Left lung (tissue), 10 donors: Measurements from ENCODE around the gene STK24. TPM values are rescaled to one million over a fixed set of nuclear protein-coding genes. Genes with fewer than 3 reads are reported as not detected.

Experiments used
- ATAC-seq: fragments of 200-7000 bp; cut with Tn5 transposase; one replicate; pipeline ENCODE4 v1.9.1; 2020; ENCODE audit warnings: moderate library complexity
- DNase-seq, 4 donors: peaks; one replicate each; pipeline ENCODE4 v3.0.0-alpha.2; 2013 to 2020
- H3K27ac ChIP-seq, 2 donors: fragments of 200-600 bp; sonication (generic) in 1 of 2; one replicate each; pipeline versions ENCODE4 v1.5.0 to v1.8.0; 2020 to 2021
- H3K27me3 ChIP-seq, 2 donors: fragments of 200-600 bp; sonication (generic) in 1 of 2; one replicate each; pipeline versions ENCODE4 v1.5.0 to v1.8.0; 2020 to 2021
- H3K36me3 ChIP-seq, 2 donors: fragments of 200-600 bp; sonication (generic) in 1 of 2; one replicate each; pipeline versions ENCODE4 v1.5.0 to v1.8.0; 2020 to 2021
- H3K4me1 ChIP-seq, 2 donors: fragments of 200-600 bp; one replicate each; pipeline ENCODE4 v1.8.0; 2021
- H3K4me3 ChIP-seq, 2 donors: fragments of 200-600 bp; sonication (generic) in 1 of 2; one replicate each; pipeline versions ENCODE4 v1.5.0 to v1.8.0; 2020 to 2021; ENCODE audit warnings: mild to moderate bottlenecking in 1 of 2
- H3K9me3 ChIP-seq, 2 donors: fragments of 200-600 bp; sonication (generic) in 1 of 2; one replicate each; pipeline versions ENCODE4 v1.5.0 to v1.8.0; 2020 to 2021
- intact Hi-C, 2 donors: fragments of 100-400 bp; cut with DNase I; formaldehyde crosslinking; loops; one replicate each; pipeline versions ENCODE4 v1.11.2 to v1.14.2; 2022
- polyA plus RNA-seq, 6 donors: library from polyadenylated mRNA; unstranded; fragments of 120-200 nt; gene quantifications; one replicate each; pipeline ENCODE4 v1.2.1, GENCODE V29; 2013; ENCODE audit not compliant: insufficient read length in 6 of 6
- total RNA-seq, 2 donors: library from RNA; stranded (reverse); fragmentation: NEBNext Ultra II Directional; extraction: Animal tissue kit (Norgen Biotek cat#: 25700); gene quantifications; one replicate each; pipeline ENCODE4 v1.2.1, GENCODE V29; 2021
- TF ChIP-seq, protein P1 (sequence below), 2 donors: fragments of 200-600 bp; sonication (generic) in 1 of 2; IDR thresholded peaks; one replicate each; pipeline versions ENCODE4 v1.5.0 to v1.8.0; 2021; ENCODE audit warnings: antibody characterized with exemption in 2 of 2
- donor health status: DM: no; HTN: yes; CAD: no.
- donor health status: DM: no; HTN: no; CAD: no.

Gene STK24
- total and polyA plus RNA-seq, 8 donors = 65.6 to 84.0 (median 75.0) TPM

DNA sequence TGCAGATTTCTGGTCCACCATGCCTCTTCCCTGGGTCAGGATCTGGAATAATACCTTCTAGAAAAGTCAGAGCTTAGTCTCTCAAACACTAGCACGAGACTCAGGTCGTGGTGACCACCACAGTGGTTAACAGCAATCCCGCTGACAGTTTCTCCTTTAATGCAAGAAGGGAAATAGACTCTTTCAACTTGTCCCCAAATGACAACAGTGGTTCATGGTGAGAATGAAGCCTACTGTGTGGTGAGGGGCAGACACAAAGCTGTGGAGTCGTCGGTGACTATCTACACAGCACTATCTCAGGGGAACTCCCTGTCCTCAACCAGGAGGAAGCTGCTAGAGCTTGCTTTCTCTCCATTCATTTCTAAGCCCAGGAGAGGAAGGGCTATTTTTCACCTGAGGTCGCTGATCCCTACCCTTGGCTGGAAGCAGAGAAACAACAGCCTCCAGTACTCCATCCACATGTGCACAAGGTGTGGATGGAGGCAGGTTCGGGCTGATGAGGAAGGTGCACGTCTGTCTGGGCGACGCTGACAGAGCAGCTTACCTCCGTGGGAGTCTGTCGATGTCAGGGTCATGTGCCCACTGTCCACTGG is 72.4 kb downstream of the STK24 start:
- Histone ChIP-seq H3K36me3 (peaks cover 0 to 4% of the 10 kb centered on the region in 2 donors), H3K4me3 (no peak overlapping the region), H3K27me3 (no peaks in the 10 kb centered on the region), H3K4me1 (peaks cover 37 to 61% of the 10 kb centered on the region in 2 donors), H3K27ac (no peak overlapping the region), H3K9me3 (no peaks in the 10 kb centered on the region)
- TF ChIP-seq, protein P1, sequence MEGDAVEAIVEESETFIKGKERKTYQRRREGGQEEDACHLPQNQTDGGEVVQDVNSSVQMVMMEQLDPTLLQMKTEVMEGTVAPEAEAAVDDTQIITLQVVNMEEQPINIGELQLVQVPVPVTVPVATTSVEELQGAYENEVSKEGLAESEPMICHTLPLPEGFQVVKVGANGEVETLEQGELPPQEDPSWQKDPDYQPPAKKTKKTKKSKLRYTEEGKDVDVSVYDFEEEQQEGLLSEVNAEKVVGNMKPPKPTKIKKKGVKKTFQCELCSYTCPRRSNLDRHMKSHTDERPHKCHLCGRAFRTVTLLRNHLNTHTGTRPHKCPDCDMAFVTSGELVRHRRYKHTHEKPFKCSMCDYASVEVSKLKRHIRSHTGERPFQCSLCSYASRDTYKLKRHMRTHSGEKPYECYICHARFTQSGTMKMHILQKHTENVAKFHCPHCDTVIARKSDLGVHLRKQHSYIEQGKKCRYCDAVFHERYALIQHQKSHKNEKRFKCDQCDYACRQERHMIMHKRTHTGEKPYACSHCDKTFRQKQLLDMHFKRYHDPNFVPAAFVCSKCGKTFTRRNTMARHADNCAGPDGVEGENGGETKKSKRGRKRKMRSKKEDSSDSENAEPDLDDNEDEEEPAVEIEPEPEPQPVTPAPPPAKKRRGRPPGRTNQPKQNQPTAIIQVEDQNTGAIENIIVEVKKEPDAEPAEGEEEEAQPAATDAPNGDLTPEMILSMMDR (IDR thresholded peaks at IDR 0.05) = no peak
- DNase-seq (no peak), ATAC-seq (no peak)
- intact Hi-C loops = no loop called here

DNA sequence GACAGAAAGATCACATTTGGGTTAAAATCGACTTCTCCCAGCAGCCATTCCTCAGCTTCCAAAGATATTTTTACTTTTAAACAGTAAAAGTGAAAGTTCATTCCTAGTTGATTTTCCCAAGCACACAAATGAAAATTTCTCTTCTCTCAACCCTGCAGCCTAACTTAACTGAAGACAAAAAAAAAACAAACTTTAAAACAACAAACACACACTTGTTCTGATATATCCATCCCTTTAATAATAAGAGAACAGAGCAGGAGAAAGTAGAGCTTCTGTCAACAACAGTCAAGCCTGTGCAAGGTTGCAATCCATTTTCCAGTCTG is 72.9 kb downstream of the STK24 start:
- TF ChIP-seq, protein P1 (IDR thresholded peaks at IDR 0.05) = no peak
- H3K27me3 ChIP-seq = no peaks in the 10 kb centered on the region
- no peaks in the 10 kb centered on the region for H3K9me3 ChIP-seq
- DNase-seq (no peak), ATAC-seq (no peak)
- peak overlapping the region; percentile 18 to 37 for H3K27ac ChIP-seq
- H3K4me3 ChIP-seq = no peak overlapping the region
- H3K36me3 ChIP-seq = peaks cover 0 to 9% of the 10 kb centered on the region in 2 donors
- peaks cover 33 to 56% of the 10 kb centered on the region in 2 donors for H3K4me1 ChIP-seq
- intact Hi-C loops = no loop called here

DNA sequence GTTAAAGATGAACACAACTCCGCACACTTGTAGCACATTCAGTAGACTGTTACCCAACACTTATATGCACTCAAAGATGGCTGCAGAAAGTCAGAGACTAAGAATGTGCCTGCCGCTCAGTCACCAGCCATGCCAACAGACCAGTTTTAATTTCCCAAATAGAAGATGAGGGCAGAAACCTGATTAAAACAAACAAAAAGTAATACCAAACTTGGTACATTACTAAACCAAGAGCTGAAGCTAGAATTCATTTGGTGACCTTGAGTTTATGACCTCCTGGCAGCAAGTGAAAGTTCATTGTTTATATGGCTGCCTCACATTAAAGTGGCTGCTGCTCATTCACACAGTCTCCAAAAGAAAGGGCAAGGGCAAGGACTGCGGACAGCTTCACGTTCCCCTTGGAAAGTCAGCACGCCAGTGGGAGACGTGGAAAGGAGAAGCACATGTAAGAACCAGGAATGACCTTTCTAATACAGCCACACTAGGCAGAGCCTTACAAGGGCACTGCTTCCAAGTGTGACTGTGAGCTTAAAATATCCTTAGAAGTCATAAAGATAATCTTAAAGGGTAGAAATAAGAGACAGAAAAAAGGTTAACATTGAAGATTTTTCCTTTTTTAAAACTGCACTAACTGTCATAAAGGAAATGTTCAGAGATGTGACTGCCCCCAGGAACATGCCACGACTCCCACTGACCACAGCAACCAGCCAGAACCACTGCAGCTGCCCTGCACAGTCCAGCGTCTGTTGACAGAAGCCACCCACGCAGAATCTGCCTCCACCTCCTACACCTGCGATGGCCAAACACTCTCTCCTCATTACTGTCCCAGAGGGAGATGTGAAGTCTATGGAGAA is 73.5 kb downstream of the STK24 start:
- Histone ChIP-seq H3K4me1 (peaks cover 27 to 50% of the 10 kb centered on the region in 2 donors), H3K27ac (peak overlapping the region; percentile 18 to 37), H3K4me3 (no peak overlapping the region), H3K9me3 (no peaks in the 10 kb centered on the region), H3K27me3 (no peaks in the 10 kb centered on the region), H3K36me3 (peaks cover 0 to 14% of the 10 kb centered on the region in 2 donors)
- ATAC-seq = no peak
- DNase-seq = no peak
- intact Hi-C loops = no loop called here
- TF ChIP-seq, protein P1 (IDR thresholded peaks at IDR 0.05) = no peak

DNA sequence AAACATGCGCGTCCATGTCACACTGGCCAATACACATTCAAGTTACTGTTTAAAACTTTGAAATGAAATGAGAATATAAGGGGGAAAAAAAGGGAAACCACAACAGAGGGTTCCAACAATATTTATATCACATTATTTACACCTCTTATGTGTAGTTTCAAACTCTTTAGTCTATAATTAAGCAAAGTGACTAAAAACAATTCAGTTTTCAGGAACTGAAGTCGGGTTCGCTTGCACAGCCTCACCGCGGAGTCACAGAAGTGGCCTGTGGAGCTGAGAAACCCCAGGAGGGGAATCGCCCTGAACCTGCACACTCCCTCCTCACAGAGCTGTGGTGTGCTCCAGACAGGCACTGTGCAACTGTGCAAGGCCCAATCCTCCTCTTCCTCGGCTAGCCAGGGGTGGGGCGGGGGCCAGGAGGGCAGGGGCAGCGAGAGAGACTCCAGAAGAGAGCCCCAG is 75.9 kb downstream of the STK24 start:
- ATAC-seq (no peak), DNase-seq (no peak)
- H3K36me3 ChIP-seq = peaks cover 0 to 14% of the 10 kb centered on the region in 2 donors
- H3K9me3 ChIP-seq = no peaks in the 10 kb centered on the region
- H3K4me1 ChIP-seq = peaks cover 9 to 39% of the 10 kb centered on the region in 2 donors
- no peak overlapping the region for H3K4me3 ChIP-seq
- intact Hi-C loops = no loop called here
- no peaks in the 10 kb centered on the region for H3K27me3 ChIP-seq
- TF ChIP-seq, protein P1 (IDR thresholded peaks at IDR 0.05) = no peak
- H3K27ac ChIP-seq = no peak overlapping the region

DNA sequence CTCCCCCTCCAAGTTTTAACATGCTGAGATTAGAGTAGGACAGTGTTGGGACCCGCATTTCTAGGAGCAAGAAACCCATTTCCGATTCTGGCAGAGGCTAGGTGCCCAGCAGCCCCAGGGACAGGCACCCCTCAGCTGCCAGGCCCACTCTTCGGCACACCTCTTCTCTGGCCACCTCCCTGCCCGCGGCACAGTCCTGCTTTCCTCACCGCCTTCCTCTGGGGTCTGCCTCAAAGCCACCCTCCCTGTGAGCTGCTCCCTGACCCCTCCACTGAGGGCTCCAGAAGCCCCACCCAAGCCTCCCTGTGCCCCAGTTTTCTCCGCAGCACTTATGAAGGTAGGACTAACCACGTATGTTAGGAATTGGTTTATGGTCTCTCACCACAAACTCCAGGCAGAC is 79.9 kb downstream of the STK24 start:
- TF ChIP-seq, protein P1 (IDR thresholded peaks at IDR 0.05) = no peak
- H3K4me3 ChIP-seq = no peak overlapping the region
- H3K36me3 ChIP-seq = peaks cover 0 to 14% of the 10 kb centered on the region in 2 donors
- DNase-seq = no peak
- H3K27me3 ChIP-seq = no peaks in the 10 kb centered on the region
- peak overlapping the region in 1 of 2 donors; percentile 77 for H3K27ac ChIP-seq
- H3K4me1 ChIP-seq = peaks cover 0 to 33% of the 10 kb centered on the region in 2 donors
- intact Hi-C loops = no loop called here
- H3K9me3 ChIP-seq = no peaks in the 10 kb centered on the region
- no peak for ATAC-seq
